Hepatocyte (in vitro differentiated cells): ENCODE results near the gene F2RL3.

Experiments
- EZH2 ChIP-seq: fragments of 200-600 bp; sonication (generic); IDR thresholded peaks from 2 replicates; pipeline ENCODE4 v1.6.1; 2016; ENCODE audit warnings: antibody characterized with exemption, mild to moderate bottlenecking, borderline replicate concordance
- TF ChIP-seq, protein P1 (sequence below): fragments of 200-600 bp; sonication (generic); IDR thresholded peaks from 2 replicates; pipeline ENCODE4 v1.5.1; 2016; ENCODE audit warnings: antibody characterized with exemption, mild to moderate bottlenecking; ENCODE audit not compliant: poor library complexity

DNA sequence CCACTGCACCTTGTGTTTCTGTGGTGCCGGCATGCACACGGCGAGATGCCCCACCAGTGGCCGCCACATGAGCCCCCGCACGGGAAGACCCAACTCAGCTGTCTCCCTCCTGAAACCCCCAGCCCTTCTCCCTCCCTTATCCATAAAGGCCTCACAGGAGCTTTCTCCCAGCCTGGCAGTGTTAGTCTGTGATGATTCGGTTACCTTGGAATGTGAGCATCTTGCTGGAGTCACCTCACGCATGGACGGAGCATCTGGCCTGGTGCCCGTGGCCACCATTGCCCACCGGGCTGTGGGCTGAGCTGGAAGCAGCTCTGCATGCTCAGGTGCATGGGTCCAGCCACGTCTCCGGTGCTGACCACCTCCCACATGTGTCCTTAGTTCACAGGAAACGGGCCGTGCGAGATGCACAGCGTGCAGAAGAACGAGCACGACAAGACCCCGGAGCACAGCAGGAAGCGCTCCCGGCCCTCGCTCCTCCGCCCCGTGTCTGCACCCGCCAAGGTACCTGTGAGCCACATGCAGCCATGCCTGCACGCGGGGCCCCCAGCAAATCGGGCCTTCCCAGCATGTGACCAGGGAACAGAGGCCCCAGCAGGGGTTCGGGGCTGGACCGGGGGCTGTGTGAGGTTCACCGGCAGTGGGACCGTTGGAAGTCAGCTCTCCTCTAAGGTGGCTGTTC is 37.6 kb upstream of the F2RL3 start:
- TF ChIP-seq, protein P1, sequence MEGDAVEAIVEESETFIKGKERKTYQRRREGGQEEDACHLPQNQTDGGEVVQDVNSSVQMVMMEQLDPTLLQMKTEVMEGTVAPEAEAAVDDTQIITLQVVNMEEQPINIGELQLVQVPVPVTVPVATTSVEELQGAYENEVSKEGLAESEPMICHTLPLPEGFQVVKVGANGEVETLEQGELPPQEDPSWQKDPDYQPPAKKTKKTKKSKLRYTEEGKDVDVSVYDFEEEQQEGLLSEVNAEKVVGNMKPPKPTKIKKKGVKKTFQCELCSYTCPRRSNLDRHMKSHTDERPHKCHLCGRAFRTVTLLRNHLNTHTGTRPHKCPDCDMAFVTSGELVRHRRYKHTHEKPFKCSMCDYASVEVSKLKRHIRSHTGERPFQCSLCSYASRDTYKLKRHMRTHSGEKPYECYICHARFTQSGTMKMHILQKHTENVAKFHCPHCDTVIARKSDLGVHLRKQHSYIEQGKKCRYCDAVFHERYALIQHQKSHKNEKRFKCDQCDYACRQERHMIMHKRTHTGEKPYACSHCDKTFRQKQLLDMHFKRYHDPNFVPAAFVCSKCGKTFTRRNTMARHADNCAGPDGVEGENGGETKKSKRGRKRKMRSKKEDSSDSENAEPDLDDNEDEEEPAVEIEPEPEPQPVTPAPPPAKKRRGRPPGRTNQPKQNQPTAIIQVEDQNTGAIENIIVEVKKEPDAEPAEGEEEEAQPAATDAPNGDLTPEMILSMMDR, result no peak
- no peak for TF ChIP-seq EZH2
